GM18498 (cell line): ENCODE measurements around the gene EXTL1.

Source experiments
- ATAC-seq: cut with Tn5 transposase; IDR thresholded peaks from one replicate; pipeline ENCODE4 v1.9.1; 2021; ENCODE audit warnings: mild to moderate bottlenecking, moderate library complexity; ENCODE audit not compliant: unreplicated experiment

Gene EXTL1

DNA sequence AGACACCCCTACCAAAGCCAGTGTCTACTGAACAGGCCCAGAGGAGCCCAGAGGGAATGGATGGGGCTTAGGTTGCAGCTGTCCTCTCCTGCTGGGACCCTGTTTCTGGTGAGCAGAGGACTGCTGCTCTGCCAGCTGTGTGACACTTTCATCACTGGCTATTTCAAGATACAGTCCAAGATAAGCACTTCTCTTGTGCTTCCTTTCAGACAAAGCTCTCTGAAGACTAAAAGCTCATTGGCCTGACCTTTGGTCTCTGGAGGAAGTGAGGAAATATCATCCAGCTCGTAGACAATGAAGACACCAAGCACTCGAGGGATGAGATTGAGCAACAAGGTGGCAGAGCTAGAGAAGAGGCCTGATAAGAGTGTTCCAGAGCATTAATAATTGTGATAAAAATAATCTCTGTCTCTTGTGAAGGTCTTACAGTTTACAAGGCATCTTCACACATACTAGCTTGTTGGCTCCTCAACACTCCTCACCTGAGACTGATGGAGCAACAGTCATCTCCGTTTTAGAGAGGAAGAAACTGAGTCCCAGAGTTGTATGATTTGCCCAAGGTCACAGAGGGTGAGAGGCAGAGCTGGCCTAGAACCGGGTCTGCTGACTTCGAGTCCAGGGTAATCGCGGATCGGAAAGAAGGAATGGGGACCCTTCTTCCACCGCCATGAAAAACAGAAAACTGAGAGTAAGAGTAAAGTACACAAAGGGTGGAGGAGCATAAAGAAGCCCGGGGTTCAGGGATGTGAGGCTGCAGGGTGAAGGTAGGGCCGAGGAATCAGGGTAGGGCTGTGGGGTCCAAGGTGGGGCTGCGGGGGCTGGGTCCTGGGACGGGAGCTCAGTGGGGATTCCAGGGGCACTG, 24.4 kb upstream of the EXTL1 start:
- no peak for ATAC-seq

DNA sequence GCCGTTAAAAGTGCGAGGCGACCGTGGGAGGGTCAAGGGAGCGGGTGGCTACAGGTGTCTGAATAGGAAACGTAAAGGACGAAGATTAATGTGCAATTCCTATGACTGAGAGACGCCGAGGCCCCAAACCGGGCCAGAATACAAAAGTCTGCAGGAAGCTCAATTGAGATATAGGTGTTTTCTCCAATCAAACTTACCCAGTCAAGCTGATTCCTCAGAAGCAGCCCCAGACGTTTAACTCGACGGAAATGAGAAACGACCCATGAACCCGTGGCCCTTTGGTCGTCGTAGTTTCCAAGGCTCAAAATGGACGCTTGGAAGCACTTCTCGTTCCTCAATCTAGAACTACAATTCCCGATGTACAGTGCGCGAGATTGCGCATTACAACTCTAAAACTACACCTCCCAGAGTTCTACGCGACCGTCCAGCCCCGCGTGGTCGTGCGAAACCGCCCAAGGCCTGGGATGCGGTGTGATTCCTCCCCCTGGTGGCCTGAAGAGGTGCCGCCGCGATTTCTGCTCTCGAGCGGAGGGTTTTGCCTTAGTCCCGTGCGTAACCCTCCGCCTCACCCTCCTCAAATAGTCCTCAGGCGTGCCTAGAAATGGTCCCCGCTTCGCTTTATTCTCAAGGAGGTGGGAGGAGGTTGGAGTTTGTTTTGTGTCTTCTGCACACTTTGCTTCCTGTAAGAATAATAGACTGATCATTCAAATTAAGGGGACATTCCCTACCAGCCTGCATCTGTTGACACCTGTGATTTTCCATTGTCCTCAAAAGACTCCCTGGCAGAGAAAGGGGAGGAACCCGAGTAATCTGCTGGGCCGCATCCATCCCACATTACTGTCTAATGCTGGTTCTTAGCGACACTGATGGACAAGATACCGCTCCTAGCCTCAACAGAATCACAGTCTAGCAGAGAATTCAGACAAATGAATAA, 23.5 kb upstream of the EXTL1 start, which contains the start of gene PAFAH2:
Gene PAFAH2, minus strand, starts transcription at position 236 of the 934 bp plus-strand sequence. CDS start 7,247 bp downstream, outside the sequence.
- peak; percentile 96 for ATAC-seq

DNA sequence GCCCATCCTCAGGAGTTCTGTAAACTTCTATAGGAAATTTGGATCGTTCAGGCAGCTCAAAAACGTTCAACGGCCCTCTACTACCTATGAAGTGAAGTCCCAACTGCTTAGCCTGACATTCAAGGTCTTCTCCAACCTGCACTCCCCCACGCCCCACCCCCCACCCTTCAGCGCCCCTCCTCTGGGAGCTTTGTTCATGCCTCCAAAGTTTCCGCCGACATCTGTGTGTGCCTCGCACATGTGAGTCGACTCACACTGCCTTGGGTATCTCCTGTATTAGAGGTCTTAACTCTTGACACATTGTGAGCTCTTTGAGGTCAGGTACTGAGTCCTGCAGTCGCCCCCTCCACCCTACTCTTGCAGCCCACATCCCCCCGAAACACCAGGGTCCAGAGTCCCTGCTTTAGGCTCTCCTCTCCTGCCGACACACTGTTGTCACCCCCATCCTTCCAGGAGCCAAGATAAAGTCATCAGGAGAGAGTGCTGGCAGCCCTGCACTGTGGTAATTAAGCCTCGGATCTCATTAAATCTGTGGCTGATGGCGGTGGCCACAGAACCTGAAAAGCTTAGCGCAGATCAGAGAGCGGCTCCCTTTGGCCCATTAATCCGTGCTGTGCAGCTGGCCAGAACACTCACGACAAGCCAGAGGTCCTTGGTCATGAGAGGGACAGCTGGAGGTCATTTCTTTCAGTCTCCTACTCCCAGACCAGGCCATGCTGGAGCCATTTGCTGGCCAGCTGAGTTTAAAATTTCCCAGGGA, 22.4 kb upstream of the EXTL1 start:
- no peak for ATAC-seq

DNA sequence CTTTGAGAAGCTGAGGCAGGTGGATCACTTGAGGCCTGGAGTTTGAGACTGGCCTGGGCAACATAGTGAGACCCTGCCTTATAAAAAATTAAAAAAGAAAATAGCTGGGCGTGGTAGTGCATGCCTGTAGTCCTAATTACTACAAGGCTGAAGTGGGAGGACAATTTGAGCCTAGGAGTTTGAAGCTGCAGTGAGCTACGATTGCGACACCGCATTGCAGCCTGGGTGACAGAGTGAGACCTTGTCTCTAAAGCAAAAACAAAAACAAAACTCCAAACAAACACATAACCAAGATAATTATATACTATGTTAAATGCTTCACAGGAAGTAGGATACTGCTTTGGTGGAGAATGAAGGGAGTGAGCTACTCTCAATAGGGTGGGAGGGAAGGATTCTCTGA, 18.3 kb upstream of the EXTL1 start:
- no peak for ATAC-seq

DNA sequence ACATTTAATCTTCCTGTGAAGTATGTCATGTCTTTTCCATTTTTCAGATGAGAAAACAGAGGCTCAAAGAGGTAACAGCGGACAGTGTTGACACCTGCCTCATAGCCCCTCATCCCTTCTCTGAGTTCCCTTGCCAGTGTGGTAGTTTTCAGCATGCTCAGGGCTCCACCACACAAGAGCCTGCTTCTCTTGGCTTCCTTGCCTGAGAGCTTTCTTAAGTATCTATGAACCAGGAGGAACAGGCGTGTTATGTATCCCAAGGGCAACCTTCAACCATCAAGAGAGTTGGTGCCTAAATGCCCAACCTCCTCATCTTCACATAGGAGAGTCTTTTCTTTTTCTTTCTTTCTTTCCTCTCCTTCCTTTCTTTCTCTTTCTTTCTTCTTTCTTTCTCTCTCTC, 17.8 kb upstream of the EXTL1 start:
- no peak for ATAC-seq

DNA sequence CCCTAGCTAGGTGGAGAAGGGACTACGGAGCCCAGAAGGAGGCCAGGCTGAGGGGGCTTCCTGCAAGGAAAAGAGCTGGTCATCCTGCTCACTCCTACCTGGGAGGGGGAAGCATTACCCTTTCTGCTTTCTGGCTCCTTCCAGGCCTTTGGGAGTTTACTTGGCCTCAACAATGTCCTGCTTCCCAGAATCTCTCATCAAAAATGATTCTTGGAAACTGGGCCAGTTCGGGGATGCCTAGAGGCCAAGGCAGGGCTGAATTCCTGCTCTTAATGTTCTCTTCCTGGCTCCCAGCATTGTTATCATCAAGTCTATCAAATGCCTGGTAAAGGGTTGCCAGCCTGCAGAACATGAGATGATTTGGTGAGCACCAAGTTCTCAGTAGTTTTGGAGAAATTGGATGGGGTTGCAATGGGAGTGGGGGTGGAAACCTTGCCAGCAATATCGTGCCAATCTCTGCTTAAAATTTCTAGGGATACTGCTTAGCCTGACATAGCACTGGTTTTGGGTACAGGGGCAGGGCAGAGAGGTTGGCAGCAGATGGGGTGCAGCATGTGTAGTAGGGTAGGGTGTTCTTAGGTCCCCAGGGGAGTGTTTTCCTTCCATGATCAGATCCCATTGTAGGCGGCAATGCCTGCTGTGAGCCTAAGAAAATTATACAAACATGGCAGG, 16.0 kb upstream of the EXTL1 start:
- no peak for ATAC-seq

DNA sequence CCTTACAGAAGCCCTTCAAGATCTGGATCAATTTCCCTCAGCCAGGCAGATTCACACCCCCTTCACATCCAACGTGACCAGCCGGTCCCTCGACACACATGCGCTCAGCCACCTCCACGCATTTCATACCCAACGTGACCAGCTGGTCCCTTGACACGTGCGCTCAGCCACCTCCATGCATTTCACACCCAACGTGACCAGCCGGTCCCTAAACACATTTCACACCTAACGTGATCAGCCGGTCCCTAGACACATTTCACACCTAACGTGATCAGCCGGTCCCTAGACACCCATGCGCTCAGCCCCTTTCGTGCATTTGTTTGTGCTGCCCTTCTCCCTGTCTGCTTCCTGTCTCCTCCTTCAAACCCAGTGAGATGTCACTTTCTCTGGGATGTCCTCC, 14.9 kb upstream of the EXTL1 start:
- no peak for ATAC-seq

DNA sequence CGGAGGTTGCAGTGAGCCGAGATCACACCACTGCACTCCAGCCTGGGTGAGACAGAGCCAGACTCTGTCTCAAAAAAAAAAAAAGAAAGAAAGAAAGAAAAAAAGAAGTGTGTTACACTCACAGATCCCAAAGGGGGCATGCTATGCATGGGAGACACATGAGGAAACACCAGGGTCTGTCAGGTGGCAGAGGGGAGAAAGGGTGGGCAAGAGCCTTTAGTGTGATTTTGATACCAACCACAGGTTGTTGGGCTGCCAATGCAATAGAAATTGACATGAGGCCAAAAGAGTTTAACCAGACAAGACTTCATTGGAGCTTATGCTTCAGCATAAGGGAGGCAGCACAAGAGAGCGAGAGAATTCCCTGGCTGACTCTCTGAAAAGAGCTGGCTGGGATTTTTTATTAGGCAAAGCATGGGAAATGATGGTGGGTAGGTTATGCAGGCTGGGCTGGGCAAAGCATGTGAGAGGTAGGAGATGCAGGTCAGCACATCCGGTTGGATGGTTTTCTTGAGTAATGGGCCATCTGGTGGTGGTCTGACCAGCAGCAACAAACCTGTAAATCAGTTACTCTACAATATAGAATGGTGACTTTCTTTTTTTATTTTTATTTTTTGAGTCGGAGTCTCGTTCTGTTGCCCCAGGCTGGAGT, 11.7 kb upstream of the EXTL1 start:
- ATAC-seq, result no peak

DNA sequence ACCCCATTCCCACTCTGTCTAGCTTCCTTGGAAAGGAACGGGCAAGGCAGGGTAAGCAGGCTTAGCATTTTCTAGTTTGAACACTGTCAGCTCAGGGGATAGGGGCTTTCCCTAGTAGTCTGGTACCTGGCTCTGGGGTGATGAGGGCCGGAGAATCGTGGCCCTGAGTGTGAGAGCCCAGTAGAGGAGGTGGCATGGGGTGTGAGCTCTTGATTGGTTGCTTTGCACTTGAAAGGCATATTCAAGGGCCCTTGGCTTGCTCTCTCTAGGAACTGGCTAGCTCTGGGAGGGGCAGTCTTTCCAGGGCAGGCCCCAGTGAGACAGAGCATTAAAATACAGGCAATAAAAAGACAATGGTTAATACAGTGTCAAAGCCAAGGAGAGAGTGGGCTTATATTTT, 10.8 kb upstream of the EXTL1 start:
- no peak for ATAC-seq

DNA sequence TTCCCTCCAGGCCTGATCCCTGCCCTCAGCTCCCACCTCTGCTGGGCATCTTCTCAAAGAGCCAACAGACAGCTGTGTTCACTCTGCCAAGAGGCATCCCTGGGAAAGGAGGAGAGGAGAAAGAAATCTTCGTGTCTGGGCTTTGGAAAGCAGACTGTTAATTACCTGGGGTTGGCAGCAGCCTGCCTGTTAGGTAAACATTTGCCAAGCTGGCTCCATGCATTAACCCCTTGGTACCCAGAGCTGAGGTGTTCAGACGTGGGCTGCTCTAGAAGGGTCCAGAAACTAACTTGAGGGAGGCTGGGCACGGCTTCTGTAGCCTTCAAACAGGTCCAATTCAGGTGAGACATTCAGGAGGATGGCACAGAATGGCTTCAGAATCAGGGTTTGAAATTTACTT, 8.7 kb upstream of the EXTL1 start:
- no peak for ATAC-seq

DNA sequence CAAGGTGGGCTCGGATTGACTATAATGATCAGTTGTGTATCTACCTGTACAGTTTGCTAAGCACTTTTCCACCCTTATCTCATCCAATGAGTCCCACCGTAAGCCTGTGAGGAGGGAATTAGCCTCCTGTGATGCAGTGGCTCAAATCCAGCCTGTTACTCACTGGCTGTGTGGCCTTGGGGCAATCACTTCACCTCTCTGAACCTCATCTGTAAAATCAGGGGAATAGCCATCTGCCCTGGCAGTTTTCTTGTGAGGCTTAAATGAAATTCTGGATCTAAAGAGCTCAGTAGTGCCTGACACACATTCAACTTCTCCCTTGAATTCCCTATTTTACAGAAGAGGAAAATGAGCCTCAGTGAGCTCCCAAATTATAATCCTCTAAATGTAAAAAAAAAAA, 7.4 kb upstream of the EXTL1 start:
- ATAC-seq, result no peak

DNA sequence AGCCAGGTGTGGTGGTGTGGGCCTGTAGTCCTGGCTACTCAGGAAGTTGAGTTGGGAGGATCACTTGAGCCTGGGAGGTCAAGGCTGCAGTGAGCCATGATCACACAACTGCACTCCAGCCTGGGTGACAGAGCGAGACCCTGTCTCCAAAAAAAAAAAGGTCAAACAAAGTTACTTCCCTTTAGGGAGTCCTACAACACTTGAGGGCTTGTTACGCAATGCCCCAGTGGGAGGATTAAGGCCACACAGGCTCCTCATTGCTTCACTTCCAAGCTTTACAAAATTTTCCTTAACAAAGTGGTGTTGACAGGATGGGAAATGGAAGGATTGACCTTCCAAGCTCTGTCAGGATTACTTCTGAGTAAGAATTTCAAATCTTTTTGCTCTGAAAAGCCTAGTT, 6.2 kb upstream of the EXTL1 start:
- no peak for ATAC-seq

DNA sequence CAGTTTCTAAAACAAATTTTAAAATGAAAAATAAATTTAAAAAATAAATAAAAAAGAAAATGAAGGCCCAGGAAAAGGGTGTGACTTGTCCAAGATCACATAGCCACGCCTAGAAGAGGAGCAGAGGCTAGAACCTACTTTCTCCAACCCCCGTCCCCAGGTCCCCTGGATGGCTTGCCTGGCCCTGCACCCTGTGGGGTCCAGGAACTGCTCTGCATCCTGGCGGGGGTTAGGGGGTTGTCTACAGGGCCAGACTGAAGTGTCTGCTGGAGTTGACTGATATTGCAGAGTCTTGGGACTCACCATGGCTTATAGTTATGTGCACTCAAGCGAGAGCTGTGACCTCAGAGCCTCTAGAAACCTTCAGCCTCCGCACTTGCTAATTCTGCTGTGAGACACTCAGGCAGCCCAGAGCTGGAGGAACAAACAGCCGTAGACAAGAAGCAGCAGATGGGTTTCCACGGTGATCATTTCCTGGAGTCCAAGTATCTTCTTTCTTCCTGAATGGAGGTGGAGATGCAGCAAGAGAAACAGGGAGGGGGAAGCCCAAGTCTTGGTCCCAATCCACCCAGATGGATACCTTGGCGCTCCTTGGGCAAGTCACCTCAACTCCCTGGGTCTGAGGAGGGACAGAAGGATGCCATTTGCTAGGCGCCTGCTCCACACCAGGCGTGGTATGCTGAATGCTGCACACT, 5.2 kb upstream of the EXTL1 start:
- ATAC-seq, result no peak

DNA sequence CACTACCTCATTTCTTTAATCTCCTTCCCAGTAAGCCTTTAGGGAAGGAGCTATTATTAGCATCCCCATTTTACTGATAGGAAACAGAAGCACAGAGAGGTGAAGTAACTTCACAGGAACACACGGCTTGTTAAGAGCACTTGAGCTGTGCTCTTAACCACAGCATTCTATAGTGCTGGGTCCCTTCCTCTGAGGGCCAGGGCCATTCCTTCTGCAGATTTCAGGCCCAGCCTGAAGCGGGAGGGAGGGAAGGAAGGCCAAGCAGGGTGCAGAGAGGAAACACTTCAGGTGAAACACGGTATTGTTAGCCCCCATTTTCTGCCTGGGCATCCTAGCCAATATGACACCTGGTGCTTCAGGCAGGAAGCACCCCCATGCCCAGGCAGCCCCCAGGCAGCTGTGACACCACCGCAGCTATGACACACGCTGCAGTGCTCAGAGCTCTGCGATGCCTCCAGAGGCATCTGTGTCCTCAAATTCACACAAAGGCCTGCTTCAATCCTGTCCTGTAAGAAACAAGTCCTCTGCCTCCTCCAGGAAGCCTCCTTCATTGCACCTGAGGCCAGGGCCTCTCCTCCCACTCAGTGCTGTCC, 4.5 kb upstream of the EXTL1 start:
- ATAC-seq, result no peak

DNA sequence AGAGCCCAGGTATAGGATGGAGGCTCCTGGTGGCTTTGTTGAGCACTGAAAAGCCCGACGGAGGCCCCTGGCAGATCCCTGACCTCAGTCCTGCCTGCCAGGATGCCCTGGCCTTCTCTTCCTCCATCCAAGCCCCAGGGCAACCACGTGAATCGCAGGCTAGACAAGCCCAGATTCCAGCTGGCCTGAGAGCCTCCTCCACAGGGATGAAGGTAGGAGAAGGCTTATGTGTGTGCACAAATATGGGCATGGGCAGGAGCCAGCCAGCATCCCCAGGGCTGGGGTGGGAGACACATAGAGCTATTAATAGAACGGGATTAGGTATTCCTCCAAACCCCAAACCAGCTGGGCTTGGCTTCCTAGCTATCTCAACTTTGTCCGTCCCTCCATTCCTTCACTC, 4.0 kb upstream of the EXTL1 start:
- no peak for ATAC-seq

DNA sequence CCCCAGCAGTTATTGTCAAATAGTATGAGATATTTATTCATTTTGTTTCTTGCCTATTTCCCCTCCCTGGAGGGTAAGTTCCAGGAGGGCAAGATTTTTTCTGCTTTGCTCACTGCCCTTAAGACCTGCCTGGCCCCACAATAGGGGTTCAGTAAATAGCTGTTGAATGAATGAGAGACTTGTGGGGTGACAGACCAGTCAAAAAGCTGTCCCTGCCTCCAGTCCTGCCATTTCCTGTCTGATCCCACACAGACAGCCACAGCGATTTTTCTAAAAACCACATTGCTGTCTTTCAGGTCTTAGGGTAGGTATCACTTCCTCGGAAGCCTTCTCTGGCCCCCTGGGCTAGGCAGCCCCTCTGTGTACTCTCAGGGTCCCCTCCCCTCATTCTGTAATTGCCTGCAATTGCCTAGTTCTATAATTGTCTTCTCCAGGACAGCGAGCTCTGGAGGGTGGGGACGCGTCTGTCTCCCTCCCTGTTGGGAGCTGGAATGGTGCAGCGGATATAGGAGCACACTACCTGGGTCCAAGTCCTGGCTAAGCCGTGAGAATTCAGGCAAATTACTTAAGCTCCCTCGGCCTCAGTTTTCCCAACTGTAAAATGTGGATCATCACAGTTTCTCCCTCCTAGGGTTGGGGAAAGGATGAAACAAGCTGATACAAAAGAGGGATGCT, 1.8 kb upstream of the EXTL1 start:
- no peak for ATAC-seq

DNA sequence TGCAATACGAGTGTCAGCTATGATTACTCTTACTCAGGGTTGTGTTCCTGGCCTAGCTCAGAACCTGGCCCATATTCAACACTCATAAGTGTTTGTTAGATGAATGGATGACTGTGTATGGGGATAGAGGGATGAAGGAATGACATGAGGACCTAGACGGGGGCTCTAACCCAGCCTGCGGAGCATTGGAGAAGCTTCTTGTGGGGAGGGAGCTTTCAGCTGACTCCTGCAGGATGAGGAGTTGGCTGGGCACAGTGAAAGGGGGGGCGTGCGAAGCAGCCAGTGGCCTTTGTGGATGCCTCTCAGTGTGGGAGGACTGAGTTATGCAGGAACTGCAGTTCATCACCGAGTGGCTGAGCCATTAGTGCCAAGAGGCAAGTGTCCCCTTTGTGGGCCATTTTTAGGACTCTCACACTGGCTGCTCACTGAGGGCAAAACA, 1.2 kb upstream of the EXTL1 start:
- no peak for ATAC-seq

DNA sequence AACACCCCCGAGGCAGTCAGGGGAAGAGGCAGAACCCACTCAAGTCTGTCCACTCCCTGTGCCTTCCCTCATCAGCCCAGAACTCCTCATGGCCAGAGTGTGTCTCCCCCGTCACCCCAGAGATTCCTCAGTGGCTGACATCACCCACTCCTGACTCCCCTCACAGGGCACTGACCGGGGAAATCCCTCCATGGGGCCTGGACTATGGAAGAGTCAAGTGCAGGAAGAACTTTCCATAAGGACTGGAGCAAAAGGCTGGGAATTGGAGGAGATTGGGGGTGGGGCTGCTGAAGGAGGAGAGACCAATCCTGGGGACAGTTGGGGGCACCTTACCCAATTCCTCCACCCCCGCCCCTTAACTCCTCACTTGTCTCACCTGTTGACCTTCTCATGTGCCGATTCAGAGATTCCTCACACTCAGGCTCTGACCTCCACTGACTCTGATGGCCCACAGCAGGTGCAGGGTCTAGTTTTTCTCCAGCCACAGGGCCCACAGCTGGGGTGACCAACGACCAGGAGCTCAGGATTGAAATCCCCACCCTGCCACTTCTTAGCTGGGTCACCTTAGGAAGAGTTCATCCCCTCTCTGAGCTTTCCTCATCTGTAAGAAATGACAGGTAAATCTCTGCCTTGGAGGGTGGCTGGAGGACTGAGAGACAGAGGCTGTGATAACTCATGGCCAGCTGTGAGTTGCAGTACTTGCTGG, 481 bp upstream of the EXTL1 start:
- no peak for ATAC-seq
